GM13976 (cell line): ENCODE data around the gene WDR53.

ENCODE experiments used
- DNase-seq: peaks from one replicate; pipeline ENCODE4 v3.0.0; 2012; ENCODE audit warnings: low spot score
- in situ Hi-C: fragments of 300-500 bp; cut with MboI; formaldehyde crosslinking; loops from one replicate; pipeline ENCODE4 v1.12.0; 2022; ENCODE audit warnings: low sequenced_read_pairs, mixed read lengths, inconsistent platforms; ENCODE audit not compliant: unreplicated experiment
- TF ChIP-seq, protein P1 (sequence below): IDR thresholded peaks from 2 replicates; pipeline ENCODE4 v1.5.1; 2012; ENCODE audit warnings: borderline replicate concordance, mild to moderate bottlenecking; ENCODE audit not compliant: insufficient read depth; ENCODE audit errors: extremely low read depth, missing control alignments, control extremely low read depth

The WDR53 gene

DNA sequence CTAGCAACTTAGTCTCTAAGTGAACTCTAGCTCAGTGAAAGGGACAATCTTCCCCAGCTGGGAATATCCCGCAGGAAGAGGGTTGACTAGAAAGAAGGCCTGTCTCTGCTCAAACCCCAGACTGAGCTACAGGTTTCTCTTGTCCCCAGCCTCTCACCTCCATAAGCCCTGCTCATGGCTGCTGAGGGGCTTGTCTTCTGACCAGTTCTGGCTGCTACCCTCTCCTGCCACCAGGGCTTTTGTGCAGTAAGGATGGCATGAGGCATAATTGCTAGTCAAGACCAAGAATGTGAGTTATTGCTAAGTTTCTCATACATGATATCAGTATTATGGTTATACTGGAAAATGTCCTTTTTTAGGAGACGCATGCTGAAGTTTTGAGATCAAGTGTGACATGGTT lies 21.3 kb downstream of the WDR53 start:
- TF ChIP-seq, protein P1, sequence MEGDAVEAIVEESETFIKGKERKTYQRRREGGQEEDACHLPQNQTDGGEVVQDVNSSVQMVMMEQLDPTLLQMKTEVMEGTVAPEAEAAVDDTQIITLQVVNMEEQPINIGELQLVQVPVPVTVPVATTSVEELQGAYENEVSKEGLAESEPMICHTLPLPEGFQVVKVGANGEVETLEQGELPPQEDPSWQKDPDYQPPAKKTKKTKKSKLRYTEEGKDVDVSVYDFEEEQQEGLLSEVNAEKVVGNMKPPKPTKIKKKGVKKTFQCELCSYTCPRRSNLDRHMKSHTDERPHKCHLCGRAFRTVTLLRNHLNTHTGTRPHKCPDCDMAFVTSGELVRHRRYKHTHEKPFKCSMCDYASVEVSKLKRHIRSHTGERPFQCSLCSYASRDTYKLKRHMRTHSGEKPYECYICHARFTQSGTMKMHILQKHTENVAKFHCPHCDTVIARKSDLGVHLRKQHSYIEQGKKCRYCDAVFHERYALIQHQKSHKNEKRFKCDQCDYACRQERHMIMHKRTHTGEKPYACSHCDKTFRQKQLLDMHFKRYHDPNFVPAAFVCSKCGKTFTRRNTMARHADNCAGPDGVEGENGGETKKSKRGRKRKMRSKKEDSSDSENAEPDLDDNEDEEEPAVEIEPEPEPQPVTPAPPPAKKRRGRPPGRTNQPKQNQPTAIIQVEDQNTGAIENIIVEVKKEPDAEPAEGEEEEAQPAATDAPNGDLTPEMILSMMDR: no peak
- in situ Hi-C loops: no loop called here
- no peak for DNase-seq

DNA sequence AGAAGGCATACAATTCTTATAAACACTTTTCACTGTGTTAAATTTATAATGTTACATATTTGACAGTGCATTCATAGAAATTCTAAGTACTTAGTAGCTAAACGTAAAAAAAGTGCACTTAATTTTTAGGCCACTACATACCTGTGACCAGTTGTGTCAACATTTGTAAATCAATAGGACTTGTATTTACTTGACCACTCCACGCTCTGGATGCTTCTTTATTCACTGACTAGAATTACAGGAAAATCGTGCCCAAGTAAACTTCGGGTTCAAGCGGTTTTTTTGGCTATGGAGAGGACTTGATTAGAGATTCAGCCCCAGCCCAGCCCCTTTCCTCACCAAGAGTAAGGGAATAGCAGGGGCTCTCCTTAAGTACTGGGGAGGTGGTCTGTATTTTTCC lies 21.8 kb downstream of the WDR53 start:
- in situ Hi-C loops: no loop called here
- no peak for DNase-seq
- TF ChIP-seq, protein P1: no peak

DNA sequence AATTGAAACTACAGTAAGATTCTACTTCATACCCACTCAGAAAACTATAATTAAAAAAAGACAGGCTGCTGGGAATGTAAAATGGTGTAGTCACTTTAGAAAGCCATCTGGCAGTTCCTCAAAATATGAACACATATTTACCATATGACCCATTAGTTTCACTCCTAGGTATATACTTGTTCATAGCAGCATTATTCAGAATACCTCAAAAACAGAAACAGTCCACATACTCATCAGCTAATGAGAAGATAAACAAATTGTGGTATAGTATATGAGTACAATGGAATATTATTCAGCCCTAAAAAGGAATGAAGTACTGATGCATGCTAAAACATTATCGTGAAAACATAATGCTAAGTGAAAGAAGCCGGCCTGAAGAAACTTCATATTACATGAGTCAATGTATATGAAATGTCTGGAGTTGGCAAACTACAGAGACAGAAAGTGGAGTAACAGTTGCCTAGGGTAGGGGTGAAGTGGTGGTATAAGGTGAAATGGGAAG lies 23.8 kb downstream of the WDR53 start:
- TF ChIP-seq, protein P1: no peak
- DNase-seq: no peak
- in situ Hi-C loops: no loop called here

DNA sequence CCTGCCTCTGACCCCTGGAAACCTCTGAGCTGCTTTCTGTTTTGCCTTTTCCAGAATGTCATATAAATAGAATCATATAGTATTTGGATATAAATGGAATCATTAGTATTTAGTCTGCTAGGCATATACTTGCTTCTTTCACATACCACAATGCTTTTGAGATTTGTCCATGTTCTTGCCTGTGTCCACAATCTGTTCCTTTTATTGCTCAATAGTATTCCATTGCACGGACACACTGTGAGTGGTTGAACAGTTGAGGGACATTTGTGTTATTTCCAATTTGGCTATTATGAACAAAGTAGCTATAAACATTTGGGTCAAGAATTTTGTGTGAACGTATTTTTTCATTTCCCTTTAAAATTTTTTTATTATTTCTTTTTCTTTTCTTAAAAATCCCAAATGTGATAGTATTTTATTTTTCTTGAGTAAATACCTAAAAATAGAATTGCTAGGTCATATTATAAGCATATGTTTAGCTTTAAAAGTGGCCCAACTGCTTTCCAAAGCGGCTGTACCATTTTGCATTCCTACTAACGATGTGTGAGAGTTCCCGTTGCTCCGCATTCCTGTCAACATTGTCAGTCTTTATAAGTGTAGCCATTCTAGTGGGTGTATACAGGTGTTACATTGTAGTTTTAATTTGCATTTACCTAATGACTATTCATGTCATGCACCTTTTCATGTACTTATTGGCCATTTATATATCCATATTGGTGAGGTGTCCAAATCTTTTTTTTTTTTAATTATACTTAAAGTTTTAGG lies 26.5 kb downstream of the WDR53 start:
- TF ChIP-seq, protein P1: no peak
- in situ Hi-C loops: no loop called here

DNA sequence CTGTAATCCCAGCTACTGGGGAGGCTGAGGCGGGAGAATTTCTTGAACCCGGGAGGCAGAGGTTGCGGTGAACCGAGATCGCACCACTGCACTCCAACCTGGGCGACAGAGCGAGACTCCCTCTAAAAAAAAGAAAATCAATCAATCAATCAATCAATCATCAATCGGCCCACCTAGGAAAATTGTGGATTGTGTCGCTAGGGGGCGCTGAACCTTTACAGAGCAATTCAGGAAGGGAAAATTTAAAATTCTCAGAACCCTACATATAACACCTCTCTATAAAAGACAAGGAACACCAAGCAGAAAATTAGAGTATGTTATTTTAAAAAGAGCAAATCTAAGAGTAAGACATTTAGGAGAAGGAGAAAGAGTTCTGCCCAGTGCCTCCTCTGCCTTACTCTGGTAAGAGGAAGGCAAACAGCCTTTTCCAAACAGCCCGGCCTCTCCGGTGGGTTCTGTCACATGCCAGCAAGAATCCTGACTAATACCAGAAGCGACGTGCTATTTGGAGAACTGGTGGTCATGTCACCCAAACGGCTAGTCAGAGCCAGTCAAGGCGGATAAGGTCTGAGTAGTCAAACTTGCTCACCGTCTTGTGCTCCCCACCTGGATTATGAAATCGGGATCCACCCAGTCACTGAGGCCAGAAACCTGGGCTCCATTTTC lies 30.9 kb downstream of the WDR53 start:
- in situ Hi-C loops: no loop called here
- TF ChIP-seq, protein P1: peak; percentile 62
- DNase-seq: peak; percentile 62

More for the DNA sequence above, 26.5 kb downstream of the WDR53 start:
- no peak for DNase-seq

DNA sequence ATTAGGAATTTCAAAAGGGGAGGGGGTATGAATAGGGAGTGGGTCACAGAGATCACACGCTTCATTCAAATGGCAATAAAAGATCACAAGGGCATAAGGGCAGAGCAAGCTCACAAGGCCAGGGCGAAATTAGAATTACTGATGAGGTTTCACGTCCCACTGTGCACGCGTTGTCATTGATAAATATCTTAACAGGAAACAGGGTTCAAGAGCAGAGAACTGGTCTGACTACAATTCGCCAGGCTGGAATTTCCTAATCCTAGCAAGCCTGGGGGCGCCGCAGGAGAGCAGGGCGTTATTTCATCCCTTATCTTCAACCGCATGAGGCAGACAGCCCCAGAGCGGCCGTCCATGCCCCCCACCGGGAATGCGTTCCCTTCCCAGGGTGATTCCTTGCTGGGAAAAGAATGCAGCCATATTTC lies 35.1 kb downstream of the WDR53 start:
- DNase-seq: no peak
- TF ChIP-seq, protein P1: no peak
- in situ Hi-C loops: no loop called here
